GM19025 (cell line): ENCODE results near the gene TUBB.
A peak's percentile ranks its signal among the peaks of the same experiment; 100 is the strongest.
"Not testable (repeated sequence)": the region's sequence is repeated elsewhere in the genome, so short reads cannot be mapped to it uniquely, and the experiment has no call there.

ENCODE experiments used
- ATAC-seq: cut with Tn5 transposase; IDR thresholded peaks from one replicate; pipeline ENCODE4 v1.9.1; 2021; ENCODE audit warnings: mild to moderate bottlenecking, low read depth, moderate library complexity; ENCODE audit not compliant: unreplicated experiment

The TUBB gene

GRCh38 chr6:30717129-30717844, 2.9 kb upstream of the TUBB start, which contains the start of gene MDC1:
Gene MDC1, minus strand, starts transcription at chr6:30717281. Its CDS starts 2,106 bp downstream, at chr6:30715175.
- ATAC-seq: peak; percentile 68

- not testable (repeated sequence) for ATAC-seq
Measured at GRCh38 chr6:30717845-30718720, 2.1 kb upstream of the TUBB start.

GRCh38 chr6:30719356-30719755, 796 bp upstream of the TUBB start:
- no peak for ATAC-seq

- no peak for ATAC-seq
Measured at GRCh38 chr6:30720738-30721197, 616 bp downstream of the TUBB start.

- ATAC-seq: peak; percentile 20
Measured at GRCh38 chr6:30721198-30722024, 1.3 kb downstream of the TUBB start.

GRCh38 chr6:30722025-30722279, 1.8 kb downstream of the TUBB start:
- ATAC-seq: not testable (repeated sequence)

- no peak for ATAC-seq
Measured at GRCh38 chr6:30722280-30723112, 2.3 kb downstream of the TUBB start.

GRCh38 chr6:30723159-30723842, 3.1 kb downstream of the TUBB start:
- not testable (repeated sequence) for ATAC-seq

GRCh38 chr6:30723843-30724741, 3.9 kb downstream of the TUBB start:
- not testable (repeated sequence) for ATAC-seq

- ATAC-seq: no peak
Measured at GRCh38 chr6:30724906-30725667, 4.9 kb downstream of the TUBB start.

GRCh38 chr6:30725713-30726505, 5.8 kb downstream of the TUBB start:
- no peak for ATAC-seq

- ATAC-seq: no peak
Measured at GRCh38 chr6:30726506-30727413, 6.6 kb downstream of the TUBB start.

GRCh38 chr6:30727920-30728553, 7.9 kb downstream of the TUBB start:
- ATAC-seq: no peak

- ATAC-seq: peak; percentile 60
Measured at GRCh38 chr6:30730601-30731435, 10.7 kb downstream of the TUBB start.
